PC-3 (cell line): Measurements from ENCODE around the gene PLCB2. TPM values are rescaled to one million over a fixed set of nuclear protein-coding genes. Genes with fewer than 3 reads are reported as not detected.

Experiments used
- ATAC-seq: fragments of 200-7000 bp; cut with Tn5 transposase; 2 replicates; pipeline ENCODE4 v1.9.1; 2020; ENCODE audit warnings: mild to moderate bottlenecking, moderate library complexity
- BruUV-seq: library from RNA; stranded (reverse); fragments of 400-500 nt; replicated peaks from 2 replicates; lab custom pipeline; 2021; lab: Mats Ljungman, UMichigan
- CTCF ChIA-PET: fragments of 300-600 bp; sonication (Branson Sonifier 250); formaldehyde crosslinking; loops from one replicate; lab custom pipeline; 2022; ENCODE audit warnings: antibody characterized with exemption; lab: Charles Lee
- POLR2A ChIA-PET: fragments of 300-600 bp; sonication (Branson Sonifier 250); formaldehyde crosslinking; loops from one replicate; lab custom pipeline; 2022; ENCODE audit warnings: antibody characterized with exemption; ENCODE audit not compliant: unreplicated experiment; lab: Charles Lee
- DNase-seq: peaks from one replicate; pipeline ENCODE4 v3.0.0-alpha.2; 2015
- H2AFZ ChIP-seq: fragments of 300-600 bp; sonication (generic); 2 replicates; pipeline ENCODE4 v1.6.0; 2016; ENCODE audit warnings: antibody characterized with exemption, low read length
- H3F3A ChIP-seq: fragments of 300-600 bp; sonication (generic); one replicate; pipeline ENCODE4 v1.6.0; 2017; ENCODE audit warnings: antibody characterized with exemption, low read length, control low read depth, mild to moderate bottlenecking; ENCODE audit not compliant: unreplicated experiment
- H3K27ac ChIP-seq: fragments of 300-600 bp; sonication (generic); 2 replicates; pipeline ENCODE4 v1.5.1; 2016; ENCODE audit warnings: mild to moderate bottlenecking, low read length
- H3K27me3 ChIP-seq: fragments of 300-600 bp; sonication (generic); 2 replicates; pipeline ENCODE4 v1.6.1; 2016; ENCODE audit warnings: low read length, mixed read lengths
- H3K36me3 ChIP-seq: fragments of 300-600 bp; sonication (generic); 2 replicates; pipeline ENCODE4 v1.6.1; 2016; ENCODE audit warnings: low read depth, mixed run types, low read length, mixed read lengths
- H3K4me1 ChIP-seq: fragments of 300-600 bp; sonication (generic); 2 replicates; pipeline ENCODE4 v1.5.1; 2016; ENCODE audit warnings: low read length; ENCODE audit not compliant: insufficient read depth
- H3K4me2 ChIP-seq: fragments of 300-600 bp; sonication (generic); 2 replicates; pipeline ENCODE4 v1.6.0; 2016; ENCODE audit warnings: low read length
- H3K4me3 ChIP-seq: fragments of 300-600 bp; sonication (generic); 2 replicates; pipeline ENCODE4 v1.5.1; 2016; ENCODE audit warnings: mild to moderate bottlenecking, low read length, mixed read lengths
- H3K79me2 ChIP-seq: fragments of 300-600 bp; sonication (generic); 2 replicates; pipeline ENCODE4 v1.6.1; 2017; ENCODE audit warnings: low read length, mixed read lengths
- H3K9ac ChIP-seq: fragments of 300-600 bp; sonication (generic); 2 replicates; pipeline ENCODE4 v1.6.0; 2016; ENCODE audit warnings: mild to moderate bottlenecking, low read length
- H3K9me2 ChIP-seq: fragments of 300-600 bp; sonication (generic); replicated peaks from 2 replicates; pipeline ENCODE4 v1.6.1; 2016; ENCODE audit warnings: mixed run types, low read length, mixed read lengths
- H3K9me3 ChIP-seq: fragments of 300-600 bp; sonication (generic); 2 replicates; pipeline ENCODE4 v1.6.1; 2016; ENCODE audit warnings: low read length, mixed read lengths
- H4K20me1 ChIP-seq: fragments of 300-600 bp; sonication (generic); 2 replicates; pipeline ENCODE4 v1.6.1; 2016; ENCODE audit warnings: low read length, mixed read lengths
- CTCF ChIP-seq: fragments of 300-600 bp; sonication (generic); conservative IDR thresholded peaks from 2 replicates; pipeline ENCODE4 v1.5.1; 2017; ENCODE audit warnings: antibody characterized with exemption, low read depth, mild to moderate bottlenecking, low read length
- EZH2 ChIP-seq: fragments of 300-600 bp; sonication (generic); IDR thresholded peaks from one replicate; pipeline ENCODE4 v1.6.1; 2017; ENCODE audit warnings: antibody characterized with exemption, mild to moderate bottlenecking, low read length; ENCODE audit not compliant: unreplicated experiment
- EZH2phosphoT487 ChIP-seq: fragments of 300-600 bp; sonication (generic); IDR thresholded peaks from 2 replicates; pipeline ENCODE4 v1.6.1; 2018; ENCODE audit warnings: mild to moderate bottlenecking, antibody characterized with exemption, low read length, borderline replicate concordance
- intact Hi-C: fragments of 100-400 bp; cut with micrococcal nuclease; formaldehyde crosslinking; loops from 2 replicates; pipeline ENCODE4 v1.9.0; 2023
- total RNA-seq: library from RNA; depleted of rRNA; stranded (reverse); fragments of >200 nt; gene quantifications from 2 replicates; pipeline ENCODE4 v1.2.3, GENCODE V29; 2014

Gene PLCB2
- total RNA-seq, 1 experiment from 2014 or later = 3.2 TPM

- intact Hi-C loops = loop anchor here (1.0 to 10.0 kb wide), 4 partner anchors 63 to 161 kb away; partner anchors contain the start of genes BAHD1 and IVD
Observed at GRCh38 chr15:40344217-40344616, 36.5 kb upstream of the PLCB2 start.

GRCh38 chr15:40343512-40343911 is 35.8 kb upstream of the PLCB2 start:
- no peaks in the 10 kb centered on the region for H4K20me1 ChIP-seq
- peak overlapping the region; percentile 100 for H3K27ac ChIP-seq
- H3K36me3 ChIP-seq = no peaks in the 10 kb centered on the region
- CTCF ChIA-PET = interaction anchor here (2.0 to 2.2 kb wide), 2 partner anchors 24 to 78 kb away, joined by 9 to 10 read pairs; no protein-coding TSS in a partner anchor
- no peaks in the 10 kb centered on the region for H3K27me3 ChIP-seq
- BruUV-seq = no TSS peak
- TF ChIP-seq EZH2 (no peak), CTCF (no peak), EZH2phosphoT487 (no peak)
- H3K9ac ChIP-seq = peak overlapping the region; percentile 98
- peaks cover 11% of the 10 kb centered on the region for H3F3A ChIP-seq
- peaks cover 91% of the 10 kb centered on the region for H3K4me1 ChIP-seq
- H3K4me3 ChIP-seq = peak overlapping the region; percentile 48
- no peak overlapping the region for H2AFZ ChIP-seq
- H3K9me2 ChIP-seq = no peaks in the 10 kb centered on the region
- peak overlapping the region; percentile 80 for H3K4me2 ChIP-seq
- POLR2A ChIA-PET = interaction anchor here (0.6 to 0.7 kb wide), 2 partner anchors 14 to 112 kb away, joined by 4 read pairs; partner anchors contain the start of gene DISP2
- intact Hi-C loops = loop anchor here (5.0 to 10.0 kb wide), 3 partner anchors 64 to 161 kb away; partner anchors contain the start of genes BAHD1 and IVD
- H3K79me2 ChIP-seq = peaks cover 33% of the 10 kb centered on the region
- H3K9me3 ChIP-seq = no peaks in the 10 kb centered on the region
- DNase-seq (peak; percentile 97), ATAC-seq (peak; percentile 47)

More at GRCh38 chr15:40344217-40344616, 36.5 kb upstream of the PLCB2 start:
- H2AFZ ChIP-seq = no peak overlapping the region
- DNase-seq = no peak
- ChIA-PET CTCF (interaction anchor here (0.6 to 2.2 kb wide), 5 partner anchors 21 to 78 kb away, joined by 3 to 10 read pairs (median 4); partner anchors contain the start of gene INAFM2), POLR2A (interaction anchor here (0.6 kb wide), 2 partner anchors 65 to 1322 kb away, joined by 5 to 7 read pairs; no protein-coding TSS in a partner anchor)
- H3K36me3 ChIP-seq = no peaks in the 10 kb centered on the region
- peak overlapping the region; percentile 77 for H3K4me2 ChIP-seq
- H3K4me3 ChIP-seq = peak overlapping the region; percentile 48
- no peak for ATAC-seq
- peak overlapping the region; percentile 98 for H3K9ac ChIP-seq
- H4K20me1 ChIP-seq = no peaks in the 10 kb centered on the region
- no TSS peak for BruUV-seq
- no peaks in the 10 kb centered on the region for H3K27me3 ChIP-seq
- no peaks in the 10 kb centered on the region for H3K9me2 ChIP-seq
- H3K27ac ChIP-seq = peak overlapping the region; percentile 100
- peaks cover 26% of the 10 kb centered on the region for H3K79me2 ChIP-seq
- H3F3A ChIP-seq = peaks cover 11% of the 10 kb centered on the region
- peaks cover 88% of the 10 kb centered on the region for H3K4me1 ChIP-seq
- TF ChIP-seq EZH2phosphoT487 = no peak
- no peaks in the 10 kb centered on the region for H3K9me3 ChIP-seq

- peaks cover 42% of the 10 kb centered on the region for H3K79me2 ChIP-seq
- ChIA-PET POLR2A (interaction anchor here (0.6 to 0.7 kb wide), 2 partner anchors 15 to 112 kb away, joined by 4 read pairs; partner anchors contain the start of gene DISP2), CTCF (interaction anchor here (2.0 to 2.2 kb wide), 2 partner anchors 24 to 79 kb away, joined by 9 to 10 read pairs; no protein-coding TSS in a partner anchor)
- TF ChIP-seq EZH2phosphoT487 (no peak), CTCF (no peak), EZH2 (no peak)
- no peaks in the 10 kb centered on the region for H3K27me3 ChIP-seq
- H3K36me3 ChIP-seq = peaks cover 7% of the 10 kb centered on the region
- intact Hi-C loops = loop anchor here (5.0 to 10.0 kb wide), 3 partner anchors 65 to 162 kb away; partner anchors contain the start of genes BAHD1 and IVD
- peak overlapping the region; percentile 33; the same call in 1 of the 2 replicates for H3K4me3 ChIP-seq
- H3K27ac ChIP-seq = peak overlapping the region; percentile 100
- H3K4me1 ChIP-seq = peaks cover 91% of the 10 kb centered on the region
- H3K4me2 ChIP-seq = peak overlapping the region; percentile 80
- ATAC-seq = peak; percentile 4
- H4K20me1 ChIP-seq = no peaks in the 10 kb centered on the region
- BruUV-seq = no TSS peak
- peaks cover 11% of the 10 kb centered on the region for H3F3A ChIP-seq
- DNase-seq = peak; percentile 89
- H3K9ac ChIP-seq = peak overlapping the region; percentile 98
- no peaks in the 10 kb centered on the region for H3K9me2 ChIP-seq
- no peaks in the 10 kb centered on the region for H3K9me3 ChIP-seq
- H2AFZ ChIP-seq = no peak overlapping the region
Observed at GRCh38 chr15:40342416-40343320, 34.9 kb upstream of the PLCB2 start.
